ENCODE results near the gene NAT9. TPM values are rescaled to one million over a fixed set of nuclear protein-coding genes. Genes with fewer than 3 reads are reported as not detected.

Gene NAT9
- total RNA-seq: 32.0 and 34.8 TPM in 2 replicates

- TF ChIP-seq CTCF (IDR thresholded peaks at IDR 0.05; ENCODE audit: insufficient read depth, low read depth, low read length): no peak
- DNase-seq (ENCODE audit: low read depth): peak; percentile 95
- H3K4me3 ChIP-seq (ENCODE audit: low read depth, low read length): peak within 1 kb of the TSS; percentile 71
These were observed at the start of gene NAT9 for GRCh38 chr17:74776044-74776962. Gene NAT9, minus strand, starts transcription at chr17:74776345. Its CDS starts 647 bp downstream, at chr17:74775698.

DNA sequence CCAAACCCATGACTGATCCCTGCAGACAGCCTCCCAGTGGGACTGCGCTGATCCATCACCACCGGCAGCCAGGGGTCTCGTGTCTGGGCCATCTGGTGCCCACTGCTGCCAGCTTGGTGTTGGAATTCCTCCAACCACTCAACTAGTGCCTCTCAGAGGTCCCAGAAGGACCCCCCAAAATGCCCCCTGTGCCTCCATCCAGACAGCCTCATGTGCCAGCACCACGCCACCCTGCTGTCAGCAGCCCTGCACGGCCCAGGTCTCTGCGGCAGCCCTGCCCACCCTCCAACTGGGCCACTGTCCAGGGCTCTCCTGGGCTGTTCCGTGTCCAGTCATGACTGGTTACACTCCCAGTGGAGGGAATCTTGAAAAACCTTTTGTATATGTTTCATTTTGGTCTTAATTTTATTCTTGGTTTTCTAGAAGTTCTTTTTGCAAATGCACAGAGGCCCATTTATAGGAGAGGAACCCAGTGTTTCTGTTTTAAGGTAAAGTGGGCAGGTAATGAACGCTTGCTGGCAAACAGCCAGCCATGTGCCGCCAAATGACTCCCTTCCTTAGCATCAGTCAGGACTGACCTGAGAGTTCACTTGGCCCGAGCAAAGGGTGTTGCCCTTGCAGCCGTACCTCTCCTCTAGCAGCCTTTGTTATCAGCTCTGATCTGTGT lies 48.9 kb upstream of the NAT9 start:
- H3K4me3 ChIP-seq (ENCODE audit: low read depth, low read length): no peak overlapping the region
- DNase-seq (ENCODE audit: low read depth): no peak
- no peak for TF ChIP-seq CTCF (IDR thresholded peaks at IDR 0.05; ENCODE audit: insufficient read depth, low read depth, low read length)

DNA sequence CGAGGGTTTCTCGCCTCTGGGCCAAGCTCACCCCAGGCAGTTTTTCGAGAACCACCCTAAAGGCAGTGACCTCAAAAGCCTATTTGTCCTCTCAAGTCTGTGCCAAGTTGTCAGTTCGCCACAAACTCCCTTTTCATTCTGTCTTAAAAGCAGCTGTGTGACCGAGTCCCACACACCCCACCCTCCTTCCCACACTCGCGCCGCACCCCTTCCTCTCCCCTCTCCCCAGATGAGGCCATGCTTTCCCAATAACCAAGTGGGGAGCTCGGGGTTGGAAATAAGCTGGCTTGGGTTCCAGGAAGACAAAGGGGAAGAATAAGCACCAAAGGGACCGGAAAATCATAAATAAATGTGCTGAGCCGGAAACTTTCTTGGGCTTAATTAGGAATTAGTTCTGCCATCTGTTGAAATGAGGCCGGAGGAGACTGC lies 46.8 kb upstream of the NAT9 start:
- no peak for TF ChIP-seq CTCF (IDR thresholded peaks at IDR 0.05; ENCODE audit: insufficient read depth, low read depth, low read length)
- H3K4me3 ChIP-seq (ENCODE audit: low read depth, low read length): no peak overlapping the region
- DNase-seq (ENCODE audit: low read depth): no peak

DNA sequence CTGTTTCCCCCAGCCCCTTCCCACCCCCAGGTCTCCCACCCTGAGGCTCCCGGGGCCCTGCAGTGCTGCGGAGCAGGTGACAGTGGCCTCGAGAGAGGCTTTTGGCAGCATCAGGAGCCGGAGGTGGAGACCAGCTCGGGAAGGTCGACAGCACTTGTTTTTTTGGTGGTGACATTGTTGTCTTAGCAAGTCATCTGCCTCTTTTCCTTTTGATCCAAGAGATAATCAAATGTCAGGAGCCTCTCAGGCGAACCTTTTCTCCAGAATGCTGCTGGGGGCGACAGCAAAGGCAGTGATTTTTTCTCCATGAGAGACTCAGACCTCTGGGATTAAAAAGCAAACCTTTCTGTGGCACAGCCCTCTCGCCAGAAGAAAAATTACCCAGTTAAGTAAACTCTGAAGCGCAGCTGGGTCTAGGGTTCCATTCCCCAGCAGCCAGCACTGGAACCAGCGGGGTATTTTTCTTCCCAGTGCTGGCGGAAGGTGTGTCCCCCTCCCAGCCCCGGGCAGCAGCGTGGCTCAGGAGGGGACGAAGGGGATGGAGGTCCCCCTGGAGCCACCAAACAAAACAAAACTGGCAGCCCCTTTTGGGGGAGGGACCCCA lies 46.3 kb upstream of the NAT9 start:
- no peak for TF ChIP-seq CTCF (IDR thresholded peaks at IDR 0.05; ENCODE audit: insufficient read depth, low read depth, low read length)
- DNase-seq (ENCODE audit: low read depth): no peak

GRCh38 chr17:74821655-74822334 lies 45.6 kb upstream of the NAT9 start:
- no peak for DNase-seq (ENCODE audit: low read depth)
- no peak for TF ChIP-seq CTCF (IDR thresholded peaks at IDR 0.05; ENCODE audit: insufficient read depth, low read depth, low read length)
- H3K4me3 ChIP-seq (ENCODE audit: low read depth, low read length): no peak overlapping the region

More for the DNA sequence above, 46.3 kb upstream of the NAT9 start:
- H3K4me3 ChIP-seq (ENCODE audit: low read depth, low read length): no peak overlapping the region

DNA sequence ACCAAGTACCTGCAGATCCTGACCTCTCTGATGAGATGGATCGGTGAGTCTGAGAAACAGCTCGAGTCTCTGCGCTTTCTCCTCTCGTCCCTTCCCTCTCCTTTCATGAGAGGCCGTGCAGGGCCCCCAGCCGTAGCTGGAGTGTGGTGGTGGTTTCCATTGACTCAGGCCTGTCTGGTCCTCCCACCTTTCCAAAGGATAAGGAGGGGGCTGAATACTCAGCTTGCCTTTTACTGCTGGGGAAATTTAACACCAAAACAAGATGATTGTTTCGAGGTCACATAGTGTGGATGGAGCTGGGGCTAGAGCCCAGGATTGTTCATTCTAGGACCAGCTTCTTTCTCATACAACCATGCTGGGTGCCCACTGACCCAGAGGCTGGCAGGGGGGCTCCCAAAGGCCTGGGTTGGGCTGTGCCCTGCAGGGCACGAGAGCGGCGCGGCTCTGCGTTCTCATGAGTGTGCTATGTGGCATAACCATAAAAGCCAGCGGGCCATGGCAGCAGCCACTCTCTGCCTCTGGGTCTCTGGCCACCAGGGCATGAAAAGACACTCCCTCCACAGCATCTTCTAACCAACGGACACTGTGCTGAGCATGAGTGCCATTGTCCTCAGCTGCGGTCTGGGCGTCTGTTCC lies 43.8 kb upstream of the NAT9 start:
- no peak for TF ChIP-seq CTCF (IDR thresholded peaks at IDR 0.05; ENCODE audit: insufficient read depth, low read depth, low read length)
- no peak for DNase-seq (ENCODE audit: low read depth)
- H3K4me3 ChIP-seq (ENCODE audit: low read depth, low read length): no peak overlapping the region
